Progenitor cell of endocrine pancreas (in vitro differentiated cells): ENCODE data around the gene NUP93. TPM values are rescaled to one million over a fixed set of nuclear protein-coding genes. Genes with fewer than 3 reads are reported as not detected.

Source experiments
- DNase-seq: peaks from one replicate; pipeline ENCODE4 v3.0.0; 2021; ENCODE audit warnings: low spot score; ENCODE audit not compliant: unreplicated experiment
- H3K27ac Mint-ChIP-seq: 2 replicates; pipeline ENCODE4 v1.8.0; 2021; ENCODE audit warnings: mild to moderate bottlenecking, moderate library complexity, mixed read lengths
- H3K27me3 Mint-ChIP-seq: 2 replicates; pipeline ENCODE4 v1.8.0; 2021; ENCODE audit warnings: mixed read lengths
- H3K36me3 Mint-ChIP-seq: 2 replicates; pipeline ENCODE4 v1.8.0; 2022; ENCODE audit warnings: mixed read lengths; ENCODE audit not compliant: insufficient read depth
- H3K4me1 Mint-ChIP-seq: 2 replicates; pipeline ENCODE4 v1.8.0; 2021; ENCODE audit warnings: low read depth, mixed read lengths
- H3K4me3 Mint-ChIP-seq: 2 replicates; pipeline ENCODE4 v1.8.0; 2021; ENCODE audit warnings: low read depth, mild to moderate bottlenecking, moderate library complexity, mixed read lengths
- H3K9me3 Mint-ChIP-seq: 2 replicates; pipeline ENCODE4 v1.8.0; 2021; ENCODE audit warnings: low read depth, mixed read lengths
- CTCF ChIP-seq: fragments of 200-600 bp; sonication (generic); IDR thresholded peaks from one replicate; pipeline ENCODE4 v1.5.0; 2021; ENCODE audit warnings: antibody characterized with exemption, mild to moderate bottlenecking; ENCODE audit not compliant: unreplicated experiment
- total RNA-seq: library from RNA; stranded (reverse); gene quantifications from 2 replicates; pipeline ENCODE4 v1.2.1, GENCODE V29; 2021

NUP93 gene
- total RNA-seq, 1 donor from 2014 or later = 74.4 TPM

- Mint-ChIP-seq H3K27ac (no peak overlapping the region), H3K9me3 (peaks cover 12% of the 10 kb centered on the region), H3K4me3 (no peak overlapping the region), H3K36me3 (peaks cover 27% of the 10 kb centered on the region), H3K27me3 (no peaks in the 10 kb centered on the region), H3K4me1 (no peaks in the 10 kb centered on the region)
- no peak for TF ChIP-seq CTCF
- DNase-seq = no peak
These were observed 23.5 kb downstream of the NUP93 start for GRCh38 chr16:56753410-56753809.

- H3K4me1 Mint-ChIP-seq = no peaks in the 10 kb centered on the region
- no peaks in the 10 kb centered on the region for H3K27me3 Mint-ChIP-seq
- no peak overlapping the region for H3K4me3 Mint-ChIP-seq
- no peak overlapping the region for H3K27ac Mint-ChIP-seq
- H3K9me3 Mint-ChIP-seq = peaks cover 12% of the 10 kb centered on the region
- H3K36me3 Mint-ChIP-seq = peaks cover 24% of the 10 kb centered on the region
- no peak for TF ChIP-seq CTCF
- DNase-seq = no peak
These were observed 25.1 kb downstream of the NUP93 start for GRCh38 chr16:56755038-56755437.

GRCh38 chr16:56758432-56758831 lies 28.5 kb downstream of the NUP93 start:
- Mint-ChIP-seq H3K4me3 (no peak overlapping the region), H3K27me3 (no peaks in the 10 kb centered on the region), H3K4me1 (no peaks in the 10 kb centered on the region), H3K9me3 (peaks cover 10% of the 10 kb centered on the region), H3K36me3 (peaks cover 18% of the 10 kb centered on the region), H3K27ac (no peak overlapping the region)
- no peak for DNase-seq
- TF ChIP-seq CTCF = no peak

- peaks cover 5% of the 10 kb centered on the region for H3K9me3 Mint-ChIP-seq
- no peaks in the 10 kb centered on the region for H3K27me3 Mint-ChIP-seq
- H3K4me3 Mint-ChIP-seq = no peak overlapping the region
- no peak overlapping the region for H3K27ac Mint-ChIP-seq
- no peak for DNase-seq
- H3K4me1 Mint-ChIP-seq = no peaks in the 10 kb centered on the region
- TF ChIP-seq CTCF = no peak
- H3K36me3 Mint-ChIP-seq = peaks cover 13% of the 10 kb centered on the region
These were observed 29.0 kb downstream of the NUP93 start for GRCh38 chr16:56758930-56759329.

- Mint-ChIP-seq H3K4me3 (no peak overlapping the region), H3K36me3 (peaks cover 3% of the 10 kb centered on the region), H3K27ac (no peak overlapping the region), H3K9me3 (no peaks in the 10 kb centered on the region), H3K27me3 (no peaks in the 10 kb centered on the region), H3K4me1 (no peaks in the 10 kb centered on the region)
- no peak for DNase-seq
- TF ChIP-seq CTCF = no peak
These were observed 33.5 kb downstream of the NUP93 start for GRCh38 chr16:56763291-56763916.
